Measurements from ENCODE around the gene KCTD14.

Gene KCTD14

GRCh38 chr11:78054971-78055370 is 31.9 kb upstream of the KCTD14 start:
- Histone ChIP-seq H4K91ac (ENCODE audit: low read depth, low read length, poor library complexity) (no peak overlapping the region), H3K4ac (ENCODE audit: low read length) (no peak overlapping the region), H3K27me3 (ENCODE audit: control insufficient read depth in 3 of 3, insufficient read depth in 3 of 3, low read depth in 1 of 3, low read length in 3 of 3) (no peaks in the 10 kb centered on the region), H2BK15ac (ENCODE audit: low read length) (no peak overlapping the region), H2BK120ac (ENCODE audit: low read depth, low read length) (no peak overlapping the region), H2BK12ac (ENCODE audit: low read length) (no peak overlapping the region), H3K14ac (ENCODE audit: low read length) (no peak overlapping the region), H3K18ac (ENCODE audit: low read length) (no peak overlapping the region), H2AFZ (ENCODE audit: low read length) (no peak overlapping the region), H3K36me3 (replicated peaks in 1 of 2; ENCODE audit: control insufficient read depth in 2 of 2, insufficient read depth in 2 of 2, low read length in 2 of 2) (no peaks in the 10 kb centered on the region), H2BK5ac (ENCODE audit: low read length) (no peak overlapping the region), H3K4me1 (ENCODE audit: control insufficient read depth in 2 of 2, insufficient read depth in 1 of 2, low read depth in 1 of 2, low read length in 2 of 2) (peaks cover 3 to 9% of the 10 kb centered on the region in 2 donors), H3K23ac (ENCODE audit: low read depth, low read length, poor library complexity) (no peak overlapping the region), H3K27ac (replicated peaks; ENCODE audit: low read length) (no peak overlapping the region), H4K8ac (ENCODE audit: low read depth, low read length) (no peak overlapping the region), H3K9me3 (replicated peaks in 1 of 2; ENCODE audit: control insufficient read depth in 2 of 2, insufficient read depth in 1 of 2, low read depth in 1 of 2, low read length in 2 of 2) (no peaks in the 10 kb centered on the region), H2AK5ac (ENCODE audit: low read depth, low read length) (no peak overlapping the region), H3K9ac (ENCODE audit: low read depth, low read length, poor library complexity) (no peak overlapping the region), H3K4me3 (ENCODE audit: low read length in 2 of 2) (peak overlapping the region in 1 of 2 donors; percentile 44), H3K4me2 (ENCODE audit: insufficient read depth, low read length, poor library complexity, severe bottlenecking) (no peak overlapping the region), H3K79me1 (ENCODE audit: low read depth, low read length) (no peaks in the 10 kb centered on the region)
- no peak for DNase-seq (ENCODE audit: low spot score)
- WGBS, 2 donors (ENCODE audit: extremely low coverage in 2 of 2, insufficient read length in 2 of 2, insufficient replicate concordance in 1 of 2), result no CpG with 5 or more reads among the region's 4 CpGs

GRCh38 chr11:78050964-78051831 is 28.1 kb upstream of the KCTD14 start:
- no peak overlapping the region for H2BK12ac ChIP-seq (ENCODE audit: low read length)
- H2BK5ac ChIP-seq (ENCODE audit: low read length), result no peak overlapping the region

GRCh38 chr11:78049348-78049747 is 26.3 kb upstream of the KCTD14 start:
- Histone ChIP-seq H3K79me1 (ENCODE audit: low read depth, low read length) (no peaks in the 10 kb centered on the region), H2AFZ (ENCODE audit: low read length) (no peak overlapping the region), H3K18ac (ENCODE audit: low read length) (no peak overlapping the region), H2BK12ac (ENCODE audit: low read length) (no peak overlapping the region), H3K9me3 (replicated peaks in 1 of 2; ENCODE audit: control insufficient read depth in 2 of 2, insufficient read depth in 1 of 2, low read depth in 1 of 2, low read length in 2 of 2) (peaks cover 0 to 5% of the 10 kb centered on the region in 2 donors), H2AK5ac (ENCODE audit: low read depth, low read length) (no peak overlapping the region), H2BK5ac (ENCODE audit: low read length) (no peak overlapping the region), H3K14ac (ENCODE audit: low read length) (no peak overlapping the region), H3K9ac (ENCODE audit: low read depth, low read length, poor library complexity) (no peak overlapping the region), H3K4me3 (ENCODE audit: low read length in 2 of 2) (no peak overlapping the region), H3K4ac (ENCODE audit: low read length) (no peak overlapping the region), H3K27ac (replicated peaks; ENCODE audit: low read length) (no peak overlapping the region), H3K4me1 (ENCODE audit: control insufficient read depth in 2 of 2, insufficient read depth in 1 of 2, low read depth in 1 of 2, low read length in 2 of 2) (peaks cover 6 to 13% of the 10 kb centered on the region in 2 donors), H3K23ac (ENCODE audit: low read depth, low read length, poor library complexity) (no peak overlapping the region), H3K27me3 (ENCODE audit: control insufficient read depth in 3 of 3, insufficient read depth in 3 of 3, low read depth in 1 of 3, low read length in 3 of 3) (no peaks in the 10 kb centered on the region), H4K91ac (ENCODE audit: low read depth, low read length, poor library complexity) (no peak overlapping the region), H3K36me3 (replicated peaks in 1 of 2; ENCODE audit: control insufficient read depth in 2 of 2, insufficient read depth in 2 of 2, low read length in 2 of 2) (no peaks in the 10 kb centered on the region), H2BK15ac (ENCODE audit: low read length) (no peak overlapping the region), H3K4me2 (ENCODE audit: insufficient read depth, low read length, poor library complexity, severe bottlenecking) (no peak overlapping the region), H2BK120ac (ENCODE audit: low read depth, low read length) (no peak overlapping the region), H4K8ac (ENCODE audit: low read depth, low read length) (no peak overlapping the region)
- WGBS, 2 donors (ENCODE audit: extremely low coverage in 2 of 2, insufficient read length in 2 of 2, insufficient replicate concordance in 1 of 2), result no CpG with 5 or more reads among the region's 8 CpGs
- DNase-seq (ENCODE audit: low spot score), result no peak

More at GRCh38 chr11:78050964-78051831, 28.1 kb upstream of the KCTD14 start:
- Histone ChIP-seq H3K79me1 (ENCODE audit: low read depth, low read length) (no peaks in the 10 kb centered on the region), H2BK15ac (ENCODE audit: low read length) (no peak overlapping the region), H3K27ac (replicated peaks; ENCODE audit: low read length) (no peak overlapping the region), H3K9me3 (replicated peaks in 1 of 2; ENCODE audit: control insufficient read depth in 2 of 2, insufficient read depth in 1 of 2, low read depth in 1 of 2, low read length in 2 of 2) (no peaks in the 10 kb centered on the region), H3K27me3 (ENCODE audit: control insufficient read depth in 3 of 3, insufficient read depth in 3 of 3, low read depth in 1 of 3, low read length in 3 of 3) (no peaks in the 10 kb centered on the region), H3K36me3 (replicated peaks in 1 of 2; ENCODE audit: control insufficient read depth in 2 of 2, insufficient read depth in 2 of 2, low read length in 2 of 2) (no peaks in the 10 kb centered on the region), H3K4me2 (ENCODE audit: insufficient read depth, low read length, poor library complexity, severe bottlenecking) (no peak overlapping the region), H3K18ac (ENCODE audit: low read length) (no peak overlapping the region), H2AK5ac (ENCODE audit: low read depth, low read length) (no peak overlapping the region), H3K23ac (ENCODE audit: low read depth, low read length, poor library complexity) (no peak overlapping the region), H2AFZ (ENCODE audit: low read length) (peak overlapping the region; percentile 85), H3K4ac (ENCODE audit: low read length) (no peak overlapping the region), H3K4me1 (ENCODE audit: control insufficient read depth in 2 of 2, insufficient read depth in 1 of 2, low read depth in 1 of 2, low read length in 2 of 2) (peaks cover 4 to 9% of the 10 kb centered on the region in 2 donors), H3K9ac (ENCODE audit: low read depth, low read length, poor library complexity) (no peak overlapping the region), H3K4me3 (ENCODE audit: low read length in 2 of 2) (no peak overlapping the region), H4K91ac (ENCODE audit: low read depth, low read length, poor library complexity) (no peak overlapping the region), H4K8ac (ENCODE audit: low read depth, low read length) (no peak overlapping the region), H3K14ac (ENCODE audit: low read length) (no peak overlapping the region), H2BK120ac (ENCODE audit: low read depth, low read length) (peak overlapping the region; percentile 5)
- no peak for DNase-seq (ENCODE audit: low spot score)
- no CpG with 5 or more reads among the region's 6 CpGs for WGBS, 2 donors (ENCODE audit: extremely low coverage in 2 of 2, insufficient read length in 2 of 2, insufficient replicate concordance in 1 of 2)

GRCh38 chr11:78048561-78048960 is 25.5 kb upstream of the KCTD14 start:
- no CpG with 5 or more reads among the region's 3 CpGs for WGBS, 2 donors (ENCODE audit: extremely low coverage in 2 of 2, insufficient read length in 2 of 2, insufficient replicate concordance in 1 of 2)
- H3K36me3 ChIP-seq (replicated peaks in 1 of 2; ENCODE audit: control insufficient read depth in 2 of 2, insufficient read depth in 2 of 2, low read length in 2 of 2), result no peaks in the 10 kb centered on the region
- no peak overlapping the region for H3K18ac ChIP-seq (ENCODE audit: low read length)
- H3K27ac ChIP-seq (replicated peaks; ENCODE audit: low read length), result no peak overlapping the region
- H2BK15ac ChIP-seq (ENCODE audit: low read length), result no peak overlapping the region
- no peak overlapping the region for H2BK5ac ChIP-seq (ENCODE audit: low read length)
- H3K14ac ChIP-seq (ENCODE audit: low read length), result no peak overlapping the region
- H3K9me3 ChIP-seq (replicated peaks in 1 of 2; ENCODE audit: control insufficient read depth in 2 of 2, insufficient read depth in 1 of 2, low read depth in 1 of 2, low read length in 2 of 2), result peaks cover 0 to 5% of the 10 kb centered on the region in 2 donors
- H3K27me3 ChIP-seq (ENCODE audit: control insufficient read depth in 3 of 3, insufficient read depth in 3 of 3, low read depth in 1 of 3, low read length in 3 of 3), result no peaks in the 10 kb centered on the region
- no peak for DNase-seq (ENCODE audit: low spot score)
- no peak overlapping the region for H3K4ac ChIP-seq (ENCODE audit: low read length)
- no peak overlapping the region for H3K4me2 ChIP-seq (ENCODE audit: insufficient read depth, low read length, poor library complexity, severe bottlenecking)
- peaks cover 6 to 13% of the 10 kb centered on the region in 2 donors for H3K4me1 ChIP-seq (ENCODE audit: control insufficient read depth in 2 of 2, insufficient read depth in 1 of 2, low read depth in 1 of 2, low read length in 2 of 2)
- no peak overlapping the region for H3K23ac ChIP-seq (ENCODE audit: low read depth, low read length, poor library complexity)
- H2AK5ac ChIP-seq (ENCODE audit: low read depth, low read length), result no peak overlapping the region
- no peaks in the 10 kb centered on the region for H3K79me1 ChIP-seq (ENCODE audit: low read depth, low read length)
- H3K9ac ChIP-seq (ENCODE audit: low read depth, low read length, poor library complexity), result no peak overlapping the region
- H2BK120ac ChIP-seq (ENCODE audit: low read depth, low read length), result no peak overlapping the region
- no peak overlapping the region for H3K4me3 ChIP-seq (ENCODE audit: low read length in 2 of 2)
- no peak overlapping the region for H4K8ac ChIP-seq (ENCODE audit: low read depth, low read length)
- peak overlapping the region; percentile 27 for H2AFZ ChIP-seq (ENCODE audit: low read length)
- H2BK12ac ChIP-seq (ENCODE audit: low read length), result no peak overlapping the region
- H4K91ac ChIP-seq (ENCODE audit: low read depth, low read length, poor library complexity), result no peak overlapping the region
